Neural progenitor cell (in vitro differentiated cells): Measurements from ENCODE around the gene CCSER1. TPM values are rescaled to one million over a fixed set of nuclear protein-coding genes. Genes with fewer than 3 reads are reported as not detected.

Experiments
- DNase-seq: peaks from one replicate; pipeline ENCODE4 v3.0.0-alpha.2; 2016; ENCODE audit warnings: low spot score
- H2AFZ ChIP-seq: fragments of 200-600 bp; sonication (generic); replicated peaks from 2 replicates; pipeline ENCODE4 v1.6.1; 2016; ENCODE audit warnings: antibody characterized with exemption
- H3F3A ChIP-seq: fragments of 200-600 bp; sonication (generic); 2 replicates; pipeline ENCODE4 v1.6.1; 2016; ENCODE audit warnings: antibody characterized with exemption, low read depth
- H3K27ac ChIP-seq: fragments of 200-600 bp; sonication (generic); 2 replicates; pipeline ENCODE4 v1.5.1; 2016; ENCODE audit warnings: mild to moderate bottlenecking
- H3K27me3 ChIP-seq: fragments of 200-600 bp; sonication (generic); 2 replicates; pipeline ENCODE4 v1.6.1; 2016; ENCODE audit warnings: mild to moderate bottlenecking, moderate library complexity
- H3K36me3 ChIP-seq: fragments of 200-600 bp; sonication (generic); 2 replicates; pipeline ENCODE4 v1.5.1; 2016
- H3K4me1 ChIP-seq: fragments of 200-600 bp; sonication (generic); 2 replicates; pipeline ENCODE4 v1.6.1; 2016; ENCODE audit warnings: mixed run types
- H3K4me2 ChIP-seq: fragments of 200-600 bp; sonication (generic); 2 replicates; pipeline ENCODE4 v1.6.1; 2016
- H3K4me3 ChIP-seq: fragments of 200-600 bp; sonication (generic); 2 replicates; pipeline ENCODE4 v1.5.1; 2016
- H3K79me2 ChIP-seq: fragments of 200-600 bp; sonication (generic); 2 replicates; pipeline ENCODE4 v1.6.1; 2016; ENCODE audit warnings: low read depth
- H3K9ac ChIP-seq: fragments of 200-600 bp; sonication (generic); 2 replicates; pipeline ENCODE4 v1.6.1; 2016
- H3K9me3 ChIP-seq: fragments of 200-600 bp; sonication (generic); 2 replicates; pipeline ENCODE4 v1.5.1; 2016; ENCODE audit warnings: low read depth
- H4K20me1 ChIP-seq: fragments of 200-600 bp; sonication (generic); 2 replicates; pipeline ENCODE4 v1.6.1; 2016; ENCODE audit warnings: low read depth
- H3K27ac Mint-ChIP-seq: 3 replicates; pipeline ENCODE4 v1.8.0; 2021; ENCODE audit warnings: mixed read lengths
- H3K27me3 Mint-ChIP-seq: 2 replicates; pipeline ENCODE4 v1.8.0; 2022; ENCODE audit warnings: low read depth, mild to moderate bottlenecking, inconsistent platforms, moderate library complexity, mixed read lengths; ENCODE audit not compliant: insufficient read depth
- H3K36me3 Mint-ChIP-seq: 3 replicates; pipeline ENCODE4 v1.8.0; 2021; ENCODE audit warnings: mixed read lengths
- H3K4me1 Mint-ChIP-seq: 3 replicates; pipeline ENCODE4 v1.8.0; 2021; ENCODE audit warnings: mixed read lengths
- H3K4me3 Mint-ChIP-seq: 3 replicates; pipeline ENCODE4 v1.8.0; 2021; ENCODE audit warnings: mild to moderate bottlenecking, moderate library complexity, mixed read lengths
- H3K9me3 Mint-ChIP-seq: 3 replicates; pipeline ENCODE4 v1.8.0; 2020; ENCODE audit warnings: mixed read lengths
- EZH2 ChIP-seq: fragments of 200-600 bp; sonication (generic); IDR thresholded peaks from 2 replicates; pipeline ENCODE4 v1.6.1; 2017; ENCODE audit warnings: antibody characterized with exemption, mild to moderate bottlenecking, moderate library complexity
- EZH2phosphoT487 ChIP-seq: fragments of 200-600 bp; sonication (generic); IDR thresholded peaks from 2 replicates; pipeline ENCODE4 v1.6.1; 2017; ENCODE audit warnings: antibody characterized with exemption
- total RNA-seq: library from RNA; depleted of rRNA; stranded (reverse); fragments of >200 nt; gene quantifications from 2 replicates; pipeline ENCODE4 v1.2.3, GENCODE V29; 2015; ENCODE audit warnings: low replicate concordance
- TF ChIP-seq, protein P1 (sequence below): fragments of 200-600 bp; sonication (generic); IDR thresholded peaks from 2 replicates; pipeline ENCODE4 v1.5.1; 2017; ENCODE audit warnings: antibody characterized with exemption, mild to moderate bottlenecking

The CCSER1 gene
- total RNA-seq, 1 donor from 2014 or later: 0.77 TPM

DNA sequence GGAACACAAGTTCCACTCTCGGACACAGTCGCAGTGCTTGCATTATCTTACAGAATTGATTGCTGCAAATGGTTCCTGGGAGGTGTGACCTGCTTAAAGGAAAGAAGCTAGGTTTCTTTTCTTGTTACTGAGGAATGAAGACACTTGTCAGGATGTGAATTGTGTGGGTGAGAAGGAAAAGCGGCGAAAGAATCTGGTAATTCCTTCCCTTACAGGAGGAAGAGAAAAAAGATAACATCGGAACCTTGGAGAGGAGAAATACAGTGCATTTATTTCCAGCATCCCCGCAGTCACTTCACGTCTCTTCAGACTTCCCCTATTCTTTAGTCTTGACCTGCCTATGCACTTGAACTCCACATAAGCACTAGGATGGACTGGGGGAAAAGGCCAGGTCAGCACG is 389 bp upstream of the CCSER1 start:
- no peaks in the 10 kb centered on the region for H3K36me3 Mint-ChIP-seq
- peaks cover 74% of the 10 kb centered on the region for H3K27me3 ChIP-seq
- peaks cover 15% of the 10 kb centered on the region for H3K4me1 Mint-ChIP-seq
- H3K27ac Mint-ChIP-seq: no peak overlapping the region
- no peaks in the 10 kb centered on the region for H3K79me2 ChIP-seq
- peaks cover 21% of the 10 kb centered on the region for H3K27me3 Mint-ChIP-seq
- H3K9ac ChIP-seq: no peak overlapping the region
- TF ChIP-seq EZH2 (no peak), EZH2phosphoT487 (peak; percentile 8)
- peaks cover 5% of the 10 kb centered on the region for H3K4me1 ChIP-seq
- H3K4me3 ChIP-seq: peak overlapping the region; percentile 62
- H2AFZ ChIP-seq: no peak overlapping the region
- peak overlapping the region; percentile 92 for H3K4me3 Mint-ChIP-seq
- H3K36me3 ChIP-seq: no peaks in the 10 kb centered on the region
- no peaks in the 10 kb centered on the region for H4K20me1 ChIP-seq
- peaks cover 12% of the 10 kb centered on the region for H3F3A ChIP-seq
- no peak for DNase-seq
- H3K27ac ChIP-seq: no peak overlapping the region
- H3K4me2 ChIP-seq: peak overlapping the region; percentile 90
- H3K9me3 Mint-ChIP-seq: no peaks in the 10 kb centered on the region
- H3K9me3 ChIP-seq: no peaks in the 10 kb centered on the region

DNA sequence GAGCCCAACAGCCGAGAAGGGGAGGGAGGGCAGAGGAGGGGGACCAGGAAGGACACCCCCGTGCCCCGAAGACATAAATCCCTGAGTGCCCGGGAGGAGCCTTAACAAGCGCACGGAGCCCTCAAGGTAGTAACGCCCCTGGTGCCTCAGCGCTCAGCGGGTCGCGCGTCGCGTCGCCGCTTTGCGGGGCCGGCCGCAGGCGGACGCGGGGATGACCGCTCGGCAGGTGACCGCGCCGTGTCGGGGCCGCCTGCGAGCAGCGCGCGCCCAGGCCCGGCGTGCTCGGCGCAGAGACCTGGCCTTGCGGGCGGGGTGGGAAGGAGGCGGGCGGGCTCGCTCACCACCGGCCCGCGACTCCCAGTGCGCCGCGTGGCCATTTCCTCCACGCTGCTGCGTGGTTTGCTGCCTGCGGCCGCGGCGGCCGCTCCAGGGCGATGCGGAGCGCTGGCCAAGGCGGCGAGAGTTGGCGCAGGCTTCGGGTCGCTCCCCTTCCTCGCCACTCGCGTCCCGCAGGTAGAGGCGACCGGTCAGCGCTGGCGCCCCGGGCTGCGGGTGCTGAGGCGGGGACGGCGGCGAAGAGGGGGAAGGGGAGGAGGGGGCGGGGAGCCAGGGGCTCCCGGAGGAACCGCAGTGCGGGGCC is 632 bp downstream of the CCSER1 start:
- DNase-seq: peak; percentile 71
- H3K4me3 Mint-ChIP-seq: peak overlapping the region; percentile 92
- no peaks in the 10 kb centered on the region for H3K9me3 Mint-ChIP-seq
- peaks cover 12% of the 10 kb centered on the region for H3F3A ChIP-seq
- peaks cover 5% of the 10 kb centered on the region for H3K4me1 ChIP-seq
- peaks cover 15% of the 10 kb centered on the region for H3K4me1 Mint-ChIP-seq
- H3K4me2 ChIP-seq: peak overlapping the region; percentile 90
- H3K36me3 Mint-ChIP-seq: no peaks in the 10 kb centered on the region
- no peaks in the 10 kb centered on the region for H3K9me3 ChIP-seq
- no peaks in the 10 kb centered on the region for H4K20me1 ChIP-seq
- H3K27ac Mint-ChIP-seq: no peak overlapping the region
- no peaks in the 10 kb centered on the region for H3K79me2 ChIP-seq
- no peak overlapping the region for H3K9ac ChIP-seq
- H2AFZ ChIP-seq: peak overlapping the region; percentile 95
- H3K4me3 ChIP-seq: peak overlapping the region; percentile 62
- H3K27me3 ChIP-seq: peaks cover 79% of the 10 kb centered on the region
- H3K27me3 Mint-ChIP-seq: peaks cover 21% of the 10 kb centered on the region
- no peaks in the 10 kb centered on the region for H3K36me3 ChIP-seq
- TF ChIP-seq, protein P1, sequence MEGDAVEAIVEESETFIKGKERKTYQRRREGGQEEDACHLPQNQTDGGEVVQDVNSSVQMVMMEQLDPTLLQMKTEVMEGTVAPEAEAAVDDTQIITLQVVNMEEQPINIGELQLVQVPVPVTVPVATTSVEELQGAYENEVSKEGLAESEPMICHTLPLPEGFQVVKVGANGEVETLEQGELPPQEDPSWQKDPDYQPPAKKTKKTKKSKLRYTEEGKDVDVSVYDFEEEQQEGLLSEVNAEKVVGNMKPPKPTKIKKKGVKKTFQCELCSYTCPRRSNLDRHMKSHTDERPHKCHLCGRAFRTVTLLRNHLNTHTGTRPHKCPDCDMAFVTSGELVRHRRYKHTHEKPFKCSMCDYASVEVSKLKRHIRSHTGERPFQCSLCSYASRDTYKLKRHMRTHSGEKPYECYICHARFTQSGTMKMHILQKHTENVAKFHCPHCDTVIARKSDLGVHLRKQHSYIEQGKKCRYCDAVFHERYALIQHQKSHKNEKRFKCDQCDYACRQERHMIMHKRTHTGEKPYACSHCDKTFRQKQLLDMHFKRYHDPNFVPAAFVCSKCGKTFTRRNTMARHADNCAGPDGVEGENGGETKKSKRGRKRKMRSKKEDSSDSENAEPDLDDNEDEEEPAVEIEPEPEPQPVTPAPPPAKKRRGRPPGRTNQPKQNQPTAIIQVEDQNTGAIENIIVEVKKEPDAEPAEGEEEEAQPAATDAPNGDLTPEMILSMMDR: no peak
- TF ChIP-seq EZH2phosphoT487: peak; percentile 54
- peak; percentile 77 for TF ChIP-seq EZH2
- no peak overlapping the region for H3K27ac ChIP-seq

DNA sequence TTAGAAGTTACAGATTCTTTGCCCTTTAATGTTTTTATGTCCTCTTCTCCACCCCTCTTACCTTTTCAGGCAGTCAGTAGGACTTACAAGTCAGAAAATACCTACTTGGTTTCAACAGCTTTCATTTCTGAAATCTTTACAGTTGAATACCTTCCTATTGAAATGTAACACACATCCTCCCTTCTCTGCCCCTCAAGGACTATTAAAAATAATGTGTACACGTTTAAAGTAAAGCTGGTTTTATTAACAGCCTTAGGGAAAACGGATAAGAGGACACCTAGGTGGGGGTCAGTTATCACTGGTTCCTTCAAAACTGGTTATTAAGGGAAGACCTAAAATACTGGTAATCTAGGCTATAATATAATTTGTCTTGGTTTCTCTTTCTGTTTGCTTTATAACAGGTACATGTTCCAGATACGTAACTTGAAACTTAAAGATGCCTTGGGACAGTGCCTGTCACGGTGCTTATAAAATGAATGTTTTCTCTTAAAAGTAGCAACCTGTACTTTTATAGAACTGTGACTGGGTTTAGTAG is 1.8 kb downstream of the CCSER1 start:
- no peak overlapping the region for H3K27ac Mint-ChIP-seq
- H3K4me1 ChIP-seq: peaks cover 5% of the 10 kb centered on the region
- H3K79me2 ChIP-seq: no peaks in the 10 kb centered on the region
- H3K36me3 ChIP-seq: no peaks in the 10 kb centered on the region
- H3K9ac ChIP-seq: no peak overlapping the region
- H3F3A ChIP-seq: peaks cover 12% of the 10 kb centered on the region
- H3K4me2 ChIP-seq: peak overlapping the region; percentile 90
- TF ChIP-seq EZH2phosphoT487: no peak
- no peak for TF ChIP-seq EZH2
- TF ChIP-seq, protein P1: no peak
- no peak overlapping the region for H2AFZ ChIP-seq
- no peaks in the 10 kb centered on the region for H3K36me3 Mint-ChIP-seq
- no peak for DNase-seq
- H3K4me3 ChIP-seq: peak overlapping the region; percentile 62
- peaks cover 15% of the 10 kb centered on the region for H3K4me1 Mint-ChIP-seq
- H3K4me3 Mint-ChIP-seq: peak overlapping the region; percentile 91
- peaks cover 80% of the 10 kb centered on the region for H3K27me3 ChIP-seq
- no peak overlapping the region for H3K27ac ChIP-seq
- H3K27me3 Mint-ChIP-seq: peaks cover 21% of the 10 kb centered on the region
- H4K20me1 ChIP-seq: no peaks in the 10 kb centered on the region
- H3K9me3 ChIP-seq: no peaks in the 10 kb centered on the region
- no peaks in the 10 kb centered on the region for H3K9me3 Mint-ChIP-seq

DNA sequence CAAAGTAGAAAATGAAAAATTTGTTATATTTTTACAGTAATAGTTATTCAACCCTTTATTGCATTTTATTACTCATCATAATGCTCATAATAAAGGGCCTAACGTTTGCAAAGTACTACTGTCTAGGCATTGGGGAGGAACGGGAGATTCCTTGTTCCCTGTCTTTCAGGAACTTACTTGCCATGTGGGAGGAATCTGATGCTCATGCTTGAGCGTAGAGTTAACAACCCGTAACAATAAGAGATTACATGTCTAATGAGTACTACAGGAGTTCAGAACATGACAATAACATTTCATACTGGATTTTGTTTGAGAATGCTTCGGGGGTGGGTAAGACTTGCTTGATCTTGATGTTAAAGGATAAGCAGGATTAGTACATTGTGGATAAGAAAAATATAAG is 2.9 kb downstream of the CCSER1 start:
- H3K36me3 Mint-ChIP-seq: no peaks in the 10 kb centered on the region
- H3K4me1 ChIP-seq: peaks cover 5% of the 10 kb centered on the region
- H3K27ac Mint-ChIP-seq: no peak overlapping the region
- H3K9me3 ChIP-seq: no peaks in the 10 kb centered on the region
- H3K9me3 Mint-ChIP-seq: no peaks in the 10 kb centered on the region
- H3K9ac ChIP-seq: no peak overlapping the region
- no peak for DNase-seq
- TF ChIP-seq EZH2phosphoT487 (no peak), EZH2 (no peak)
- TF ChIP-seq, protein P1: no peak
- no peaks in the 10 kb centered on the region for H4K20me1 ChIP-seq
- no peak overlapping the region for H3K4me3 ChIP-seq
- H3K27ac ChIP-seq: no peak overlapping the region
- peaks cover 12% of the 10 kb centered on the region for H3F3A ChIP-seq
- peaks cover 21% of the 10 kb centered on the region for H3K27me3 Mint-ChIP-seq
- H3K4me1 Mint-ChIP-seq: peaks cover 15% of the 10 kb centered on the region
- peaks cover 69% of the 10 kb centered on the region for H3K27me3 ChIP-seq
- no peaks in the 10 kb centered on the region for H3K36me3 ChIP-seq
- no peak overlapping the region for H2AFZ ChIP-seq
- no peak overlapping the region for H3K4me2 ChIP-seq
- H3K4me3 Mint-ChIP-seq: no peak overlapping the region
- no peaks in the 10 kb centered on the region for H3K79me2 ChIP-seq
